HG03060 (cell line): Measurements from ENCODE around the gene HOXD3.

Experiments
- ATAC-seq: cut with Tn5 transposase; IDR thresholded peaks from one replicate; pipeline ENCODE4 v1.9.1; 2021; ENCODE audit warnings: low read depth, moderate number of reproducible peaks; ENCODE audit not compliant: unreplicated experiment

Gene HOXD3

GRCh38 chr2:176156807-176157498, at the start of gene HOXD3:
HOXD3 (plus strand) TSS chr2:176157307; CDS start chr2:176169115, 11,808 bp downstream.
- ATAC-seq: no peak

DNA sequence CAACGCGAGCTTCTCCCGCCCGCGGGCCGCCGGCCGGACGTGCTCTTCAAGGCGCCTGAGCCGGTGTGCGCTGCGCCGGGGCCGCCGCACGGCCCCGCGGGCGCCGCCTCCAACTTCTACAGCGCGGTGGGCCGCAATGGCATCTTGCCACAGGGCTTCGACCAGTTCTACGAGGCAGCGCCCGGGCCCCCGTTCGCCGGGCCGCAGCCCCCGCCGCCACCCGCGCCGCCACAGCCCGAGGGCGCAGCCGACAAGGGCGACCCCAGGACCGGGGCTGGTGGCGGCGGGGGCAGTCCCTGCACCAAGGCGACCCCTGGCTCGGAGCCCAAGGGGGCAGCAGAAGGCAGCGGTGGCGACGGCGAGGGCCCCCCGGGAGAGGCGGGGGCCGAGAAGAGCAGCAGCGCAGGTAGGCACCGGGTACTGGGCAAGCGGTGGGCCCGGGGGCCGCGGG, 49.4 kb upstream of the HOXD3 start:
- no peak for ATAC-seq

GRCh38 chr2:176109192-176109901, 47.8 kb upstream of the HOXD3 start:
- ATAC-seq: no peak

DNA sequence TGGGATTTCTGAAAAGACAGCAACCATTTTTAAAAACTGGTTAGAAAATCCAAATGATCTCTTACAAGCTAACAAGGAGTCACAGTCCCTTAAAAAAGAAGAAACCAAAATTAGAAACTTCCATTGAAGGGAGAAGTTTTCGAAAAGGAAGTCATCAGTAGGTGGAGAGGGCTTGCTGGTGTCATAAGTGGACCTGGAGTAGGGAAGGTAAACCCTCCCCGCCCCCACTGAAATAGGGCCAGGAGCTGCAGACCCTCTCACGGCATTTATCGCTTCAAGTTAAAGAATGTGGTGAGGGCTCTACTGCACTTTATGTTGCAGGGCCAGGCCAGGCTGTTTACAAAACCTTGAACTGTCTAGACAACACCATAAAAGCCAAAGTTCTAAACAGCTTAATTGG, 47.2 kb upstream of the HOXD3 start:
- ATAC-seq: no peak

GRCh38 chr2:176110415-176111308, 46.4 kb upstream of the HOXD3 start:
- no peak for ATAC-seq

GRCh38 chr2:176111309-176111663, 45.8 kb upstream of the HOXD3 start:
- no peak for ATAC-seq

DNA sequence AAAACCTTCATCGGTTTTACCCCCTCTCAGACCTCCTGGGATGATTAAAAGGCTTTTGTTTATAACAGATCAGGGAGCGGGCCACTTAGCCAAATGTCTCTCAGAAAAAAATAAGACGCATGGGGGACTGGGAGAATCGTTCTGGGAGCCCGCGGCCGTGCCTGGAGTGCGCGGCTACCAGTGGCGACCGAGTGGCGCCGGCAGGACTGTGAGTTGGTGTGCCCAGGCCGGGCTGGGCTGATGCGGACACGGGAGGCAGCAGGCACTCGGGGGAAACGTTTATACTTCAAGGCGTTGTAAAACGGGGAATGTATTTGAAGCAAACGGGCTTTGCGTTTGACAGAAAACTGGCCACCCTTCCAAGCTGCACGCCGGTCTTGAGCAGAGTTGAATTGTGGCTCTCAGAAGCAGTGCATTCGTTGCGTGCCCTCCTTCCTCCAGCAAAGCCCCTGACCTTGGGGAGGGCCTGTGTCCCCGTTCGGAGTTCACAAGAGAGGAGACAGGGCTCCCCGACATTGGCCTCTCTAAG, 45.2 kb upstream of the HOXD3 start:
- ATAC-seq: no peak

DNA sequence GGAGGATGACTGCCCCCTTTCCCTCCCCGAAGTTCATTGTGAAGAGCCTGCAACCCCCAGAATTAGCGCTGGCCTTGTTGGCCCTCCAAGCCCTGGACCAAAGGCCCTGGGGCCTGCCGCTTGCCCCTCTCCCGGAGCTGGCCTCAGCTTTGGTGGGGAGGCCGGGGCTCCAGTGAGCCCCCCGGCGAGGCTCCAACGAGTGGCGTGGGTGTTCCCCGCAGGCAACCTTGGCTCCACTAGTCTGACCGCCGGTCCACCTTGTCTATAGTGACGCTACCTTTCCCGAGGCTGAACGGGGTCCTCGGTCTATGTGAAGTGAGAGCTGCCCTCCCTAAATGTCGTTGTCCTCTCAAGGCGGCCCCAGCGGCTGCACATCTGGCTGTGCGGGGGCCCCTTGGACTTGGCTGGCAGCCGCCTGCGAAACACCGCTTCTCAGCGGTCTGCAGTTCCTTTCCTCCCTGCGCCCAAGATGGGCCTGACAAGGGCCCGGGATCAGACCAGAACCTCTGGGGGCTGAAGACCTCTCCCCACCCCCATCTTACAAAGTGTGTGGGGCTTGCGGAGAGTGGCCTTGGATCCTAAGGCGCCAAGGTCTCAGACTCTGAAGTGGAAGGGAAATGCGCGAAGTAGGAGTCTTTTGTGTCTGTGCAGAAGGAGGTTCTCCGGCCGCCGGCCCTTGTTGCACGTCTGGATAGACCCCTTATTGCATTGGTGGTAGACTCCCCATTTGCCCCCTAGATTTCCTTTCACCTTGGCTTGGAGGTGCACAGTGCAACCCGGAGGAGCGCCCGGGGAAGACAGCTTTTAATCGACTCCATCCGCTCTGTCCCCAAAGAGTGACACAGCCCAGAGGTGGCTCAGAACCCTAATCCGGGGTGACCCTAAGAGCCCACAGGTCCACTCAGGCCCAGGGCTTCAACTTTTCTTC, 44.5 kb upstream of the HOXD3 start:
- no peak for ATAC-seq

DNA sequence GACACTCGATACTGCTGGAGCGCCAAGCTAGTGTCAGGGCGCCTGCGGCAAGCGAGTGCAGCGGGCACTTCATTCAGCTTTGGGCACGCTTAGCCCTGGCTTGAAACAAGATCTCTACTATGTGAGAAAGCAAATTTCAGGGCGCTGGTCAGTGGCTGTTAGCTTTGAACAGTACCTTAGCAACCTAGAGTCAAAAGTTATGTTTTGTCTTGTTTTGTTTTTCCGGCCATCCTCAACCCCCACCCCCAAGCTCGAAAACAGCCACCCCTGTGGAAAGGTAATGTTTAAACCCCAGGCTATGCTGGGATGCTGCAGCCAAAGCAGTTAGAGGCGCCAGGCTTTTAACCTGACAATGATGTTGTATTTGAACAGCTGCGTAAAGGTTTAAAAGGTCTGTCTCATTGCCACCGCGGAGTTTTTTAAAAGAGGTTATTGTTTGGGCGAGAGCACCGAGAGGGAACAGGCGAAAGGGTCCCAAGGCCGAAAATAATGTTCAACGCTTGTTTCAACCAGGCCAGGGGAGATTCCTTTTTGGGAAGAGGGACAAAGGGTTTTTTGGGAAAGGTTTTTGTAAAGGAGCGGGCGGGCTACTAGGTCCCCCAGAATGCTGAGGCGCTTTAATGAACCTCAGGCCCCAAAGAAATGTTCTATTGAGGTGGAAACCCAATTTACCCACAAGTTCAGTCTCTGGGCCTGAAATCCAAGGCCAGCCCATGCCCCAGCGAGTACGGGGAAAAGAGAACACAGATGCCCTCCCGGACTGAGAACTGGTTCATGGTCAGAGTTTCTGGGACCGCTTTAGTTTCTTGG, 42.8 kb upstream of the HOXD3 start:
- ATAC-seq: no peak

DNA sequence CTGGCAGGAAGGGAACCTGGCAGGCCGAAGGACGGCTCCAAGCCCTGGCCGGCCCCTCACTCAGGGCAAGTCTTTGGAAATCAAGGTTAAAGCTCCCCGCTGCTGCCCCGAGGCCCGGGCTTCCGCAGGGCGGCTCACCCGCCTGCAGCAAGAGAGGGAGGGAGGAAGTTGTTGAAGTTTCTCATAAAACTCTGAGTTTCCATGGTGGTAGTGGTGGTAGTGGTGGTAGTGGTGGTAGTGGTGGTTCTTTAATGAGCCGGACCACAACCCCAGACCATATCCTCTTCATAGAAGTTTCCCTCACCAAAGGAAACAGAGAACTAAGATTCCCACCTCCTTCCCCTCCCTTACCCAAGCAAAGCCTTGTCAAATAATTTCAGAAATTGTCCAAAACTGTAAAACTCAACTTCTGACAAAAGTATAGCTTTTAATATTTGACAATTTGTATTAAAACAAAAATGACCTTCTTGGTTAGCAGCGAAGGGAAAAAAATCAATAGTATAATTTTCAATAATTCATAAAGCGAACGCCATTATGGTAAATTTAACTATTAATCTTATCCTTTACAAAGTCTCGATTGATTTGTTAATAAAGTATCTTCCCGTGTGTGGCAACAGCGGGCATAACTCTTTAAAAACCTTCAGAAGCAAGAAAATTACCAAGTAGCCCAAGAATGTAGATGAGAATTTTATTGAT, 42.0 kb upstream of the HOXD3 start:
- ATAC-seq: no peak

DNA sequence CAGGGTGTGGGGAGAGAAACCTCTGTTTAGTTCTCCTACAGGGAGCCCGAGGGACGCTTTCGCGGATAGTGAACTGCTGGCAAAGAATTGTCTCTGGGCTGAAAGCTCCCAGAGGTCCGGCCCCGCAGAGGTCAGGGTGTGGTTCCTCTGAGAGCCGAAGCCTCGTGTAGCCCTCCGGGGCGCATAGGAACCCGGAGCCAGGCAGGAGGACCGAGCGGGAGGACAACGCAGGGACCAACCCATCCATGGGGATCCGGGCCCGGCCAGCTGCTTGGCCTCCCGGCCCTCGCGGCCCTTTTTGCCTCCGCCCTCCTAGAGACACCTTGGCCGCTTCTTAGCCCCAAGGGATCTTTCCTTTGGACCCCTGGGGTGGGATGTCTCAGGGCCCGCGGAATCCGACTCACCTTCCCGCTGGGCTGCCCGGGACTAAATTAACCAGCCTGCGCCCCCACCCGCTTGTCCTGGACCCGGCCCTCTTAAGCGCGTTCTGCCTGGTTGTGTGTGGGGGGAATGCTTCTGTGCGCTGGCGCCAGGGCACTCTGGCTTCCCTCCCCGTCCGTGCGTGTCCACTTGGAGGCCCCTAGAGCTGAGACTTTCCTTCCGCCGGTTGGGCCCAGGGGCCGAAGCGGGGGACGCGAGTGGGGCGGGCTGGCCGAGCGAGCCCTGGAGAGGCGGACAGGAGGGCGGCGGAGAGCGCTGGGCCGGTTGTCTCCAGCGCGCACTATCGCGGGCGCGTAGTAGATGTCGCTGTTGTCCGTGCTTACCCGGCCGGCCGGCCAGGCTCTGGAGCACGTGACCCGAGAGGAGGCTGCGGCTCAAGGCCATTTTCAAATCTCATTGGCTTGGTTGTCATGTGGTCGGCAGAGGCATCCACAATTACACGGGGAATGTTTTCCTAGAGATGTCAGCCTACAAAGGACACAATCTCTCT, 41.0 kb upstream of the HOXD3 start, which contains the start of gene HOXD10:
TSS of gene HOXD10 (plus strand) at position 896 of the 931 bp plus-strand sequence. CDS start 56 bp downstream, outside the sequence.
- no peak for ATAC-seq

DNA sequence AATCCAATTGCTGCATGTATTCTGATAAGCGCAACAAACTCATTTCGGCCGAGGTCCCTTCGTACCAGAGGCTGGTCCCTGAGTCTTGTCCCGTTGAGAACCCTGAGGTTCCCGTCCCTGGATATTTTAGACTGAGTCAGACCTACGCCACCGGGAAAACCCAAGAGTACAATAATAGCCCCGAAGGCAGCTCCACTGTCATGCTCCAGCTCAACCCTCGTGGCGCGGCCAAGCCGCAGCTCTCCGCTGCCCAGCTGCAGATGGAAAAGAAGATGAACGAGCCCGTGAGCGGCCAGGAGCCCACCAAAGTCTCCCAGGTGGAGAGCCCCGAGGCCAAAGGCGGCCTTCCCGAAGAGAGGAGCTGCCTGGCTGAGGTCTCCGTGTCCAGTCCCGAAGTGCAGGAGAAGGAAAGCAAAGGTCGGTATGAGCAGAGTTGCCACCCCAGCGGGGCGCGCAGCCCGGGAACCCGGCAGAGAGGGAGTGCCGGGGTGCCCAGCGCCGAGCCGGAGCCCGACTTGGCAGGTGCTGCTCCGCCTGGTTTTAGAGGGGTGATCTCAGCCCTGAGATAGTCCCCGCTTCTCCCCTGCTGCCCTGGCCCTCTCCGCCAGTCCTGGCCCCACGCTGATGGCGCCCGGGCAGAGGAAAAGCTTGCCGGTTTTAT, 39.8 kb upstream of the HOXD3 start:
- no peak for ATAC-seq

- no peak for ATAC-seq
Measured at GRCh38 chr2:176117823-176118371, 39.2 kb upstream of the HOXD3 start.

- no peak for ATAC-seq
Measured at GRCh38 chr2:176118601-176119339, 38.3 kb upstream of the HOXD3 start.

DNA sequence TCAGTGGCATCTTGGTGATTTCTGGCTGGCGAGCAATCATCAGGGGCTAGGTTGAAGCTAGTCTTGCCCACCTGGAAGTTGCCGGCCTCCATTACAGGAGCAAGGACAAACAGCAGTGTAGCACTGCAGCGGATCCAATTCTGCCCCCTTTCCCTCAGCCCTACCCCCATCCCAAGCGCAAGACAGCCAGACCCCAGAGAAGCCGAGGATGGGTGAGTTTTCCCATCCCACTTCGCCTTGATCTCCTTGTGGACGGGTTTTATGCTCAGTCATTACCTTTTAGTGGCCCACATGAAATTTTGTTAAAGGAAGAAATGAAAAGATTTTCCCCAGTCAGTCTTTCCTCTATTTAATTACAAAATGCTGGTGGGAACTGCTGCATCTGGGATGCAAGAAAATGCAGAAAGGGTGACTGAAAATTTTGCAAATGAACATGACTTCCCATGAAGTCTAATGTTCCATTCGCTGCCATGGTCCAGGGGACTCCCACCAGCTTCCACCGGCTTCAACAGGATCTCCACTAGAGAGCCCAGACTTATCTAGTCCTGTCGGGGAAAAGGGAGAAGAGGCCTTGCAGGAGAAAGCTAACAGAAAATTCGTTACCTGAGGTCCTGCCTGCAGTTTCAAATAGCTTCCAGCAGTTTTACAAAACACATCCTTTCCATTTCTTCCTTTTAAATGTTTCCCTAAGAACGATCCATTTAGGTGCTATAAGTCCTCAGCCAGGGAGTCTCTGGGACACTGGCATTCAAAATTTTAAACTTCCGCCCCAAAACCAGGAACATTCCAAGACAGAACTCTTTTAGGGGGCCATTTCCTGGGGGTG, 36.5 kb upstream of the HOXD3 start:
- ATAC-seq: no peak
